T-cell (primary cell): Measurements from ENCODE around the gene MECP2. TPM values are rescaled to one million over a fixed set of nuclear protein-coding genes. Genes with fewer than 3 reads are reported as not detected.

Experiments
- ATAC-seq, 4 experiments: fragments of 200-7000 bp in 3 of 4; fragments of 150-1000 bp in 1 of 4; cut with Tn5 transposase; replicated peaks in 1 of 4; 1 replicate in 3 of 4; 2 replicates in 1 of 4; pipeline ENCODE4 v1.10.0; 2021; ENCODE audit warnings: moderate library complexity in 3 of 4, mild to moderate bottlenecking in 2 of 4, moderate number of reproducible peaks in 1 of 4
- CTCF ChIA-PET, 2 donors: fragments of 300-600 bp; sonication (Branson Sonifier 250); formaldehyde crosslinking; loops; one replicate each; lab custom pipeline; 2022; ENCODE audit warnings: antibody characterized with exemption in 2 of 2; lab: Charles Lee
- POLR2A ChIA-PET, 2 donors: fragments of 300-600 bp; sonication (Branson Sonifier 250); formaldehyde crosslinking; loops; one replicate each; lab custom pipeline; 2022; ENCODE audit warnings: antibody characterized with exemption in 2 of 2; lab: Charles Lee
- DNase-seq, 35 experiments: peaks; one replicate each; pipeline versions ENCODE4 v3.0.0 to v3.0.0-alpha.2; 2013 to 2023
- H3K27ac ChIP-seq: one replicate; pipeline ENCODE4 v1.5.1; 2013; ENCODE audit warnings: low read length
- H3K27me3 ChIP-seq, 2 experiments: replicated peaks in 1 of 2; 1 replicate in 1 of 2; 2 replicates in 1 of 2; pipeline versions ENCODE4 v1.6.1 to v1.7.0; 2013; ENCODE audit warnings: low read length in 1 of 2, mixed read lengths in 1 of 2; ENCODE audit not compliant: control insufficient read depth in 2 of 2, insufficient read depth in 2 of 2; ENCODE audit errors: extremely low read depth in 1 of 2
- H3K36me3 ChIP-seq, 2 donors: 1 replicate in 1 of 2; 2 replicates in 1 of 2; pipeline versions ENCODE4 v1.6.1 to v1.7.0; 2013; ENCODE audit warnings: low read length in 1 of 2; ENCODE audit not compliant: control insufficient read depth in 2 of 2, insufficient read depth in 1 of 2; ENCODE audit errors: extremely low read depth in 1 of 2
- H3K4me1 ChIP-seq, 2 experiments: 1 replicate in 1 of 2; 2 replicates in 1 of 2; pipeline versions ENCODE4 v1.6.1 to v1.7.0; 2013; ENCODE audit warnings: low read length in 2 of 2, mixed read lengths in 1 of 2; ENCODE audit not compliant: insufficient read depth in 2 of 2, control insufficient read depth in 1 of 2; ENCODE audit errors: extremely low read depth in 1 of 2
- H3K4me3 ChIP-seq, 2 donors: 1 replicate in 1 of 2; 2 replicates in 1 of 2; pipeline versions ENCODE4 v1.5.1 to v1.7.0; 2013; ENCODE audit warnings: mild to moderate bottlenecking in 2 of 2, low read length in 1 of 2, moderate library complexity in 1 of 2; ENCODE audit not compliant: control insufficient read depth in 1 of 2; ENCODE audit errors: extremely low read depth in 1 of 2
- H3K9me3 ChIP-seq: 2 replicates; pipeline ENCODE4 v1.7.0; 2013
- H3K27ac Mint-ChIP-seq, 2 donors: one replicate each; pipeline ENCODE4 v1.8.0; 2020 to 2021; ENCODE audit warnings: mild to moderate bottlenecking in 2 of 2, mixed read lengths in 2 of 2
- H3K27me3 Mint-ChIP-seq, 2 donors: one replicate each; pipeline ENCODE4 v1.8.0; 2021 to 2022; ENCODE audit warnings: mixed read lengths in 2 of 2
- H3K36me3 Mint-ChIP-seq: one replicate; pipeline ENCODE4 v1.8.0; 2021; ENCODE audit warnings: mixed read lengths
- H3K4me1 Mint-ChIP-seq, 3 donors: one replicate each; pipeline ENCODE4 v1.8.0; 2020 to 2022; ENCODE audit warnings: mixed read lengths in 3 of 3, mild to moderate bottlenecking in 1 of 3
- H3K4me3 Mint-ChIP-seq, 3 donors: one replicate each; pipeline ENCODE4 v1.8.0; 2020 to 2022; ENCODE audit warnings: mild to moderate bottlenecking in 3 of 3, mixed read lengths in 3 of 3, moderate library complexity in 3 of 3
- H3K9me3 Mint-ChIP-seq, 3 donors: one replicate each; pipeline ENCODE4 v1.8.0; 2020 to 2022; ENCODE audit warnings: mixed read lengths in 3 of 3
- WGBS: methylation state at CpG from one replicate; pipeline ENCODE4 v1.1.5; 2013; ENCODE audit warnings: missing lambda C conversion rate; ENCODE audit not compliant: insufficient coverage; 5-methylcytosine and 5-hydroxymethylcytosine counted together
- total RNA-seq, 35 experiments: library from RNA in 6 of 35; stranded (reverse) in 6 of 35; fragments of 120-200 nt in 1 of 35; gene quantifications; one replicate each; pipeline versions ENCODE4 v1.2.1 to v1.2.4 and lab custom pipeline; 2013 to 2026

Gene MECP2
- total RNA-seq, 5 donors from 2014 or later (not counting 1 experiment from before 2014, with no cell fraction given) = 84.9 to 129 (median 100) TPM

DNA sequence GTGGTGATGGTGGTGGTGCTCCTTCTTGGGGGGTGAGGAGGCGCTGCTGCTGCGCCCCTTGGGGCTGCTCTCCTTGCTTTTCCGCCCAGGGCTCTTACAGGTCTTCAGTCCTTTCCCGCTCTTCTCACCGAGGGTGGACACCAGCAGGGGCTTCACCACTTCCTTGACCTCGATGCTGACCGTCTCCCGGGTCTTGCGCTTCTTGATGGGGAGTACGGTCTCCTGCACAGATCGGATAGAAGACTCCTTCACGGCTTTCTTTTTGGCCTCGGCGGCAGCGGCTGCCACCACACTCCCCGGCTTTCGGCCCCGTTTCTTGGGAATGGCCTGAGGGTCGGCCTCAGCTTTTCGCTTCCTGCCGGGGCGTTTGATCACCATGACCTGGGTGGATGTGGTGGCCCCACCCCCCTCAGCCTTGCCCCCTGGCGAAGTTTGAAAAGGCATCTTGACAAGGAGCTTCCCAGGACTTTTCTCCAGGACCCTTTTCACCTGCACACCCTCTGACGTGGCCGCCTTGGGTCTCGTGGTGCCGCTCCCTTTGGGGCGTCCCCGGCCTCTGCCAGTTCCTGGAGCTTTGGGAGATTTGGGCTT lies 66.7 kb downstream of the MECP2 start:
- DNase-seq (no peak), ATAC-seq (no peak)
- Mint-ChIP-seq H3K4me3 (no peak overlapping the region), H3K4me1 (peaks cover under 1 to 15% (median 7%) of the 10 kb centered on the region in 3 donors), H3K27ac (no peak overlapping the region), H3K27me3 (peaks cover 0 to 18% of the 10 kb centered on the region in 2 donors), H3K36me3 (peaks cover 6% of the 10 kb centered on the region), H3K9me3 (no peaks in the 10 kb centered on the region)
- POLR2A ChIA-PET = no interaction called here
- H3K4me1 ChIP-seq = peaks cover 0 to 6% of the 10 kb centered on the region in 2 experiments
- peaks cover 0 to 48% of the 10 kb centered on the region in 2 donors for H3K36me3 ChIP-seq
- 96% methylated on average over 20 of the region's 29 CpGs for WGBS
- CTCF ChIA-PET = interaction anchor here in 1 of 2 donors (0.6 kb wide), 1 partner anchor 30 kb away, joined by 9 read pairs; no protein-coding TSS in a partner anchor
- H3K27me3 ChIP-seq = no peaks in the 10 kb centered on the region
- H3K27ac ChIP-seq = no peak overlapping the region
- H3K9me3 ChIP-seq = no peaks in the 10 kb centered on the region
- H3K4me3 ChIP-seq = no peak overlapping the region

DNA sequence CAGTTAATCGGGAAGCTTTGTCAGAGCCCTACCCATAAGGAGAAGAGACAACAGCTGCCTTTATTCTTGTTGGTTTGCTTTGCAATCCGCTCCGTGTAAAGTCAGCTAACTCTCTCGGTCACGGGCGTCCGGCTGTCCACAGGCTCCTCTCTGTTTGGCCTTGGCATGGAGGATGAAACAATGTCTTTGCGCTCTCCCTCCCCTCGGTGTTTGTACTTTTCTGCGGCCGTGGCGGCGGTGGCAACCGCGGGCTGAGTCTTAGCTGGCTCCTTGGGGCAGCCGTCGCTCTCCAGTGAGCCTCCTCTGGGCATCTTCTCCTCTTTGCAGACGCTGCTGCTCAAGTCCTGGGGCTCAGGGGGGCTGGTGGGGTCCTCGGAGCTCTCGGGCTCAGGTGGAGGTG lies 67.3 kb downstream of the MECP2 start:
- peaks cover 6% of the 10 kb centered on the region for H3K36me3 Mint-ChIP-seq
- no peak overlapping the region for H3K27ac ChIP-seq
- POLR2A ChIA-PET = no interaction called here

DNA sequence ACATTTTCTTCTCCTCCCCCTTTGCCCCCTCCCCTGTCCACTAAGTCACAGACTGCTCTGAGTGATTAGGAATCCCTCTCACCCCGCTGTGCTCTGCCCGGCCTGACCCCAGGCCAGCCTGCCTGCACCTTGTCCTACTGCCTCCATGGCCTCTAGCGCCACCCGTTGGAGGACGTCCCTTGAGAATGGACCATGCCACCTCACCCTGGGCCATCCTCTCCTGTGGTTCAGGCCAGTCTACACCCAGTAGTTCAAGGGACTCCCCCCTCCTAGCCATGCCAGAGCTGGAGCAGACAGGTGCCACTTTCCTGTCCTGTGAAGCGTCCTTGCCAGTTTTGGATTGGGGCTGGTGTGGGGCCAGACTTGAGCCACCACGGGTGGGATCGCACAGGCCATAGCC lies 68.1 kb downstream of the MECP2 start:
- Histone ChIP-seq H3K9me3 (no peaks in the 10 kb centered on the region), H3K27me3 (no peaks in the 10 kb centered on the region), H3K4me3 (no peak overlapping the region), H3K36me3 (peaks cover 0 to 50% of the 10 kb centered on the region in 2 donors), H3K27ac (no peak overlapping the region), H3K4me1 (peaks cover 0 to 6% of the 10 kb centered on the region in 2 experiments)
- ATAC-seq (peak in 1 of 4 experiments; percentile 23), DNase-seq (no peak)
- no peaks in the 10 kb centered on the region for H3K9me3 Mint-ChIP-seq
- ChIA-PET POLR2A (no interaction called here), CTCF (interaction anchor here in 1 of 2 donors (1.0 kb wide), 1 partner anchor 15 kb away, joined by 4 read pairs; no protein-coding TSS in a partner anchor)
- 87% methylated on average over 3 of the region's 8 CpGs for WGBS
- H3K4me1 Mint-ChIP-seq = peaks cover 0 to 12% (median 7%) of the 10 kb centered on the region in 3 donors
- peaks cover 0 to 11% of the 10 kb centered on the region in 2 donors for H3K27me3 Mint-ChIP-seq
- no peak overlapping the region for H3K4me3 Mint-ChIP-seq
- H3K27ac Mint-ChIP-seq = no peak overlapping the region
- H3K36me3 Mint-ChIP-seq = peaks cover 6% of the 10 kb centered on the region

More for the DNA sequence above, 67.3 kb downstream of the MECP2 start:
- no peaks in the 10 kb centered on the region for H3K9me3 Mint-ChIP-seq
- no peak for DNase-seq
- Histone ChIP-seq H3K27me3 (no peaks in the 10 kb centered on the region), H3K4me3 (no peak overlapping the region), H3K4me1 (peaks cover 0 to 6% of the 10 kb centered on the region in 2 experiments), H3K9me3 (no peaks in the 10 kb centered on the region), H3K36me3 (peaks cover 0 to 47% of the 10 kb centered on the region in 2 donors)
- H3K27ac Mint-ChIP-seq = no peak overlapping the region
- H3K4me3 Mint-ChIP-seq = no peak overlapping the region
- CTCF ChIA-PET = interaction anchor here in 1 of 2 donors (0.6 to 1.0 kb wide), 2 partner anchors 16 to 30 kb away, joined by 4 to 9 read pairs; no protein-coding TSS in a partner anchor
- peaks cover 0 to 15% (median 7%) of the 10 kb centered on the region in 3 donors for H3K4me1 Mint-ChIP-seq
- WGBS = no CpG with 5 or more reads among the region's 20 CpGs
- ATAC-seq = no peak
- peaks cover 0 to 18% of the 10 kb centered on the region in 2 donors for H3K27me3 Mint-ChIP-seq

DNA sequence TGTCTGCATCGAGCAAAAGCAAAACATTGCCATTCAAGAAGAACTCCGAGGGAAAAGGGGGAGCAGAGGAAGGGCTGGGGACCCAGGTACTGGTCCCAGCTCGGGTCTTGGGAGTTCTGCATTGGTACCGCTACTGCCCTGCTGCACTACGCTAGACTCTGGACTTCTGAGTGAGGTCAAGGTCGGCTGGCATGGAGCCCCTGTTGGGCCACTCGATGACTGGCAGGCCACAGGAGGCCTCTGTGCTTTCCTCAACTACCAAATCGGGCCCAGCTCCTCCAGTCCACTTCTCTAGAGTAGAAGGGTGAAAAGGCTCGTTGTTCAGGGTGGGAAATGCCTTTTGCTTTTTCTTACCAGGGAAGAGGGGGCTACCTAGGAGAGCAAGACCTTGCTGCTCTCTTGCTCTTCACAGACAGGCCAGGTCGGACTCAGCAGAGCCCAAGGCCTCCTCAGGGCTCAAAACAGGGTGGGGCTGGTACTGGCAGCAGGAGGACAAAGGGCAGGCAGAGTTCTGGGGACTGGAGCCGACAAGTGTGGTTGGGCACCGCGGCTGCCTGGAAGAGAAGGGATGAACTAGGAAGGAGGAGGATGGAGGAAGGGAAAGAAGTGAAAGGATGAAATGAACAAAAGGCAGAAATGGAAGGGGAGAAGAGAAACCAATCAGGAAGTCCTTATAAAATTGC lies 68.9 kb downstream of the MECP2 start:
- Histone ChIP-seq H3K9me3 (no peaks in the 10 kb centered on the region), H3K27ac (no peak overlapping the region), H3K4me3 (no peak overlapping the region), H3K27me3 (no peaks in the 10 kb centered on the region), H3K36me3 (peaks cover 0 to 46% of the 10 kb centered on the region in 2 donors), H3K4me1 (no peaks in the 10 kb centered on the region)
- POLR2A ChIA-PET = no interaction called here
- ATAC-seq (no peak), DNase-seq (no peak)
- H3K9me3 Mint-ChIP-seq = no peaks in the 10 kb centered on the region
- H3K36me3 Mint-ChIP-seq = peaks cover 6% of the 10 kb centered on the region
- H3K27ac Mint-ChIP-seq = peak overlapping the region in 1 of 2 donors; percentile 36
- 98% methylated on average over 6 of the region's 13 CpGs for WGBS
- H3K27me3 Mint-ChIP-seq = peaks cover 0 to 4% of the 10 kb centered on the region in 2 donors
- peaks cover 0 to 12% (median 7%) of the 10 kb centered on the region in 3 donors for H3K4me1 Mint-ChIP-seq
- no peak overlapping the region for H3K4me3 Mint-ChIP-seq
- CTCF ChIA-PET = no interaction called here

DNA sequence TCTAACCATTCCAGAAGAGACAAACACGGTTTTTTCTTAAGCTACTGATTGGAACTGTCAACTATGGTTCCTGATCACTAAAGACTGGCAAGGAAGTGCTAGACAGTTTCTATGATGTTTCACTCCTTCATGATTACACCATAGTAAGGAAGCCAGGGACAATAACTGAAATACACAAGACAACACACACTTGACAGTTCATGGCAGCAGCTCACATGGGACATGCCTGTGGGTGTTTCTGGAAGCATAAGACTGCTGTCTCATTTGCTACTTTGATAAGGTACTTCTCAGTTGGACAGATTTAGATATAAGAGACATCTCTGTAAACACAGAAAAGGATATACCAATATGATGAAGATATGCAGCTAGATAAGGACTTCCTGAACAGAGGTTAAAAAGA lies 69.5 kb downstream of the MECP2 start:
- Mint-ChIP-seq H3K36me3 (peaks cover 6% of the 10 kb centered on the region), H3K4me1 (peaks cover 0 to 14% (median 7%) of the 10 kb centered on the region in 3 donors), H3K9me3 (no peaks in the 10 kb centered on the region), H3K4me3 (no peak overlapping the region), H3K27ac (peak overlapping the region in 1 of 2 donors; percentile 36), H3K27me3 (peaks cover 0 to 6% of the 10 kb centered on the region in 2 donors)
- Histone ChIP-seq H3K9me3 (no peaks in the 10 kb centered on the region), H3K36me3 (peaks cover 0 to 43% of the 10 kb centered on the region in 2 donors), H3K27ac (no peak overlapping the region), H3K4me3 (no peak overlapping the region), H3K27me3 (no peaks in the 10 kb centered on the region), H3K4me1 (no peaks in the 10 kb centered on the region)
- ChIA-PET POLR2A (interaction anchor here in 1 of 2 donors (0.6 kb wide), 1 partner anchor 102 kb away, joined by 3 read pairs; the partner anchor contains the start of gene ARHGAP4), CTCF (no interaction called here)
- DNase-seq = no peak
- ATAC-seq = no peak
- WGBS = no CpG with 5 or more reads among the region's 1 CpG

DNA sequence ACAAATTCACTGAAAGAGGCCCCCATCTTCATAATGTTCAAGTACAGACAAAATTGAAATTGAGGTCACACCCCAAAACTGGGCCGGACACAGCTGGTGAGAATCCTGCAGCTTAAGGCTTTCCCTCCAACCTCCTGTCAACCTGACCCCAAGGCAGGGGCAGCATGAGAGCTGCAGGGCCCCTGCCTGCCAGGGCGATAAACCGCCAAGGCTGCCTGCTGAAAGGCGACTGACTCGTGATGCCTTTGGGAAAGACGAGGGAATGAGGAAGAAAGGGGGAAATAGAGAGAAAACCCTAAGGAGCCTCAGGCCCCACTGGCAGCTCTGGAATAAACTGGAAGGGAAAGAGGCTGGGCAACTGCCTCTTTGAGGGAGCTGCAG lies 70.5 kb downstream of the MECP2 start:
- WGBS = no CpG with 5 or more reads among the region's 6 CpGs
- H3K27me3 ChIP-seq = no peaks in the 10 kb centered on the region
- Mint-ChIP-seq H3K27me3 (peaks cover 0 to 6% of the 10 kb centered on the region in 2 donors), H3K4me1 (peaks cover 0 to 16% (median 10%) of the 10 kb centered on the region in 3 donors), H3K4me3 (no peak overlapping the region), H3K36me3 (peaks cover 6% of the 10 kb centered on the region), H3K27ac (no peak overlapping the region), H3K9me3 (no peaks in the 10 kb centered on the region)
- H3K36me3 ChIP-seq = peaks cover 0 to 37% of the 10 kb centered on the region in 2 donors
- ChIA-PET CTCF (no interaction called here), POLR2A (no interaction called here)
- DNase-seq (no peak), ATAC-seq (no peak)
- no peak overlapping the region for H3K27ac ChIP-seq
- no peaks in the 10 kb centered on the region for H3K4me1 ChIP-seq
- H3K4me3 ChIP-seq = no peak overlapping the region
- no peaks in the 10 kb centered on the region for H3K9me3 ChIP-seq
